ENCODE data around the gene CHST9.

DNA sequence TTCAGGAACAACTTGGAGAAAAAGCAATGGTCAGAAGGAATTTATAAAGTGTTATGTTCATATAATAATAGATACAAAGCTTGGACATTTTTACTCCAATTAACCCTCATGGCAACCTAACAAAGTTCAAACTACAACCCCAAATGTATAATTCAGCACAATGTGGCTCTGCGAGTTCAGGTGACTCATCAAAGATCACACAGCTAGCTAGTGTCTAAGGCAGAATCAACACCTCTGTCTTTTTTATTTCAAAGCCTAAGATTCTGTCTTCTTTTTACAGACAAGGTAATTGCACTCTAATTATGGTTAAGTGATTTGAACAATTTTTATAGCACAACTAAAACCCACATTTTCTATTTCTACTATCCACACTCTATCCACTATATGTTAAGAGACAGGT lies 90.5 kb downstream of the CHST9 start:
- TF ChIP-seq, protein P1, sequence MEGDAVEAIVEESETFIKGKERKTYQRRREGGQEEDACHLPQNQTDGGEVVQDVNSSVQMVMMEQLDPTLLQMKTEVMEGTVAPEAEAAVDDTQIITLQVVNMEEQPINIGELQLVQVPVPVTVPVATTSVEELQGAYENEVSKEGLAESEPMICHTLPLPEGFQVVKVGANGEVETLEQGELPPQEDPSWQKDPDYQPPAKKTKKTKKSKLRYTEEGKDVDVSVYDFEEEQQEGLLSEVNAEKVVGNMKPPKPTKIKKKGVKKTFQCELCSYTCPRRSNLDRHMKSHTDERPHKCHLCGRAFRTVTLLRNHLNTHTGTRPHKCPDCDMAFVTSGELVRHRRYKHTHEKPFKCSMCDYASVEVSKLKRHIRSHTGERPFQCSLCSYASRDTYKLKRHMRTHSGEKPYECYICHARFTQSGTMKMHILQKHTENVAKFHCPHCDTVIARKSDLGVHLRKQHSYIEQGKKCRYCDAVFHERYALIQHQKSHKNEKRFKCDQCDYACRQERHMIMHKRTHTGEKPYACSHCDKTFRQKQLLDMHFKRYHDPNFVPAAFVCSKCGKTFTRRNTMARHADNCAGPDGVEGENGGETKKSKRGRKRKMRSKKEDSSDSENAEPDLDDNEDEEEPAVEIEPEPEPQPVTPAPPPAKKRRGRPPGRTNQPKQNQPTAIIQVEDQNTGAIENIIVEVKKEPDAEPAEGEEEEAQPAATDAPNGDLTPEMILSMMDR (IDR thresholded peaks at IDR 0.05; ENCODE audit: borderline replicate concordance, extremely low read depth, low read length, poor library complexity, severe bottlenecking): no peak
- TF ChIP-seq EZH2 (IDR thresholded peaks at IDR 0.05; ENCODE audit: borderline replicate concordance, low read depth, low read length, severe bottlenecking): no peak

All from DND-41 (cell line).